Measurements from ENCODE around the gene PPHLN1.
A peak's percentile ranks its signal among the peaks of the same experiment; 100 is the strongest.
"Not testable (repeated sequence)": the region's sequence is repeated elsewhere in the genome, so short reads cannot be mapped to it uniquely, and the experiment has no call there.

The PPHLN1 gene

DNA sequence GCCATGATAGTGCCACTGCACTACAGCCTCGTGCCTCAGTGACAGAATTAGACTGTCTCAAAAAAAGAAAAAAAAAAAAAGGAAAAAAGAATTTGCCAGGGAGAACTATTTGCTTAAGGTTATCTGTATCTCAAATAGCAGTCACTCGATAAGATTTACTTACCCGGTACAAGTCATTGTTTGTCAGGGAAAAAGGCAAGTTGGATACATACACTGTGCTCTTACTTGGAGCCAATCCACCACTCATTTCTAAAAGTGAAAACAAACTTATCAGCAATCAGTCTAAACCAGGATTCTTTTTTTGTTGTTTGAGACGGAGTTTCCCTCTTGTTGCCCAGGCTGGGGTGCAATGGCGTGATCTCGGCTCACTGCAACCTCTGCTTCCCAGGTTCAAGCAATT lies 2.1 kb upstream of the PPHLN1 start:
- no peak for DNase-seq (ENCODE audit: low read depth in 2 of 2)

GRCh38 chr12:42325326-42325652 lies 678 bp upstream of the PPHLN1 start:
- no peak for DNase-seq (ENCODE audit: low read depth in 2 of 2)

DNA sequence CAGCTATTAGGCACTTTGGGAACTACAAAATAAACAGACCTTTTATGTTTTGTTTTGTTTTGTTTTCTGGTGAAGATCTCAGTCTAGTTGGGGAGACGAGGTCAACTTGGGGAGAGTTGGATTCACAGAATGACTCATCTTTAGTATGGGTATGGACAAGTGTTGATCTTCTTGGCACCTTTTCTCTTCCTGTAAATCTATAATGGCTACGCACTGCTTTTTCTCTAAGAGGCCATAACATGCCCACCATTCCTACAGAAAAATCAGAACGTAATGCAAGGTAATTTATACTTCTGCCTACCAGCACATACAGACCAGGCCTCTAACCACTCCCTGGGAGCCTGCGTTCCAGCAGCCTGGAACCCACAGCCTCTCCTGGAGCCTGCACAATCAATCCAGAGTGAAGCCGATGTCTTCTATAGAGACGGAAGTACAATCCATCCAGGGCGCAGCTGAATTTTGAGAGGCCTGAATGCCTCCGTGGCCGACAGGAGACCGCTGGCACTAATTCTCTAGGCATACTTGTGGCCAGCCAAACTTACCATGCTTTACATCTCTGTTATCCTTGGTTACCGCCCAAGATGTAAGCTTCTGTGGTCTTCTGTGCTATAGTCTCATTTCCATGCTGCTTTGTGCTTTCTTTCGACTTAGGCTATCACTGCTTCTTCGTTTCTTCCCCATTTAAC lies 717 bp downstream of the PPHLN1 start:
- no peak for DNase-seq (ENCODE audit: low read depth in 2 of 2)

DNA sequence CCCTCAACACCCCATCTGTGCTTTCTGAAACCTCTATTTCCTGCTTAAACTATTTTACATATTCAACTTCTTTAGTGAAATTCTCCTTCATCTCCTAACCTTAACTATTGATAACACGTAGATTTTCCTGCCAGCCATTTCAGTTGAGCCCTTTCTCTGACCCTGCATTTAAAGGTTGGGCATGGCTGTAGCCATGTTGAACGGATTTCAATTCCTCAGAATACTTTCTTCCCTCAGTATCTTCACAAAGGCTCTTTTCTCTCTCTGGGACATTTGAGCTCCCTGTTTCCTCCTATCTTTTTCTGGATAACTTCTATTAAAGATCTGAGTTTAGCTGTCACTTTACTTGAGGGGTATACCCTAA lies 1.2 kb downstream of the PPHLN1 start:
- no peak for DNase-seq (ENCODE audit: low read depth in 2 of 2)

DNA sequence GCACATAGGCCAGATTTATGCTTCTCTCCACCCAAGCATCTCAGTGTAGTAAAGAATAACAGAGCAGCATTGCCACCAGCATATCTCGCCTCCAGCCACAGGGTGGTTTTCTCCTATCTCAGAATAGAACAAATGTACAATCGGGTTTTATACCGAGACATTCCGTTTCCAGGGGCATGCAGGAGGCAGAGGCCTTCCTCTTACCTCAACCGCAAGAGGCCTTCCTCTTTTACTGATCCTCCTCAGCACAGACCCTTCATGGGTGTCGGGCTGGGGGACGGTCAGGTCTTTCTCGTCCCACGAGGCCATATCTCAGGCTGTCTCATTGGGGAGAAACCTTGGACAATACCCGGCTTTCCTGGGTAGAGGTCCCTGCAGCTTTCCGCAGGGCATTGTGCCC lies 4.1 kb downstream of the PPHLN1 start:
- DNase-seq (ENCODE audit: low read depth in 2 of 2), result not testable (repeated sequence)

DNA sequence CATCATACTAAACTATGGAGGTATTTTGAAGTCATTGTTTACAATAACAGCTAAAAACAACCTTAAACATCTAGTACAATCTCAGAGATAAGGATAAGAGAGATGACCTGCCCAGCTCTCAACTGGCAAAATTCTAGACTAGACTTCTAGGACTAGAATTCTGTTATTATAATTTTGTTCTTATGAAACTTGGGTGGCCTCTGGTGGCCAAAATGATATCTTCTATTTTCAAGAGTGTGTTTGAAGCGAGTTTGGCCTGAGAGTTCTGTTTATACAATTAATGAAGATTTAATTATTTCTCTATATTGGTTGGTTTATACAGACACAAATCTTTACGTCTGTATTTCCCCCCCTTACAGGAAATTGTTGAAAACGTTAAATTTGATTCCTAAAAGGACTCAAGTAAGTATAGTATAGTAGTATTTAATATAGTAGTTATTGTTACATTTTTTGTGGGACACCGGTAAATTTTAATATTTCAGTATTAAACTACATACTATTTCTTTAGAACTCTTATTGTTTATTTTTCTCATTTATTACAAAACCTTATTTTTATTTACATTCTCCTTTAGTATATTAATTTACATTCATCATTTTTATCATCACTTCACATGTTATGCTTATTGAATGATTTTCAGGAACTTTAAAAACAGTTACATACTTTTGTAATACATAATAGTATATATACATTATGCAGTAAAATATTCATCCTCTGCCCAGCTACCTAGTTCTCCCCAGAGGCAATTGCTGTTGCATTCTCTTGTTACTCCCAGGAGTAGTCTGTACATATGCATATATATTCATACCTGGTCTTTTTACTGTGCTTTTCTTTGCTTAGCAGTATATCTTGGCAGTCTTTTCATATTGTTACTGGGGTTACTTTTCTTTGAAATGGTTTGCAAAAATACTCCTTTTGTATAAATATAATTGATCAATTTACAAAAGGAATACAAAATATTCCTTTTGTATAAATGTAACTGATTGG lies 6.6 kb downstream of the PPHLN1 start:
- DNase-seq (ENCODE audit: low read depth in 2 of 2), result peak in 1 of 2 donors; percentile 21

- DNase-seq (ENCODE audit: low read depth in 2 of 2), result no peak
Observed at GRCh38 chr12:42336286-42336685, 10.3 kb downstream of the PPHLN1 start.

DNA sequence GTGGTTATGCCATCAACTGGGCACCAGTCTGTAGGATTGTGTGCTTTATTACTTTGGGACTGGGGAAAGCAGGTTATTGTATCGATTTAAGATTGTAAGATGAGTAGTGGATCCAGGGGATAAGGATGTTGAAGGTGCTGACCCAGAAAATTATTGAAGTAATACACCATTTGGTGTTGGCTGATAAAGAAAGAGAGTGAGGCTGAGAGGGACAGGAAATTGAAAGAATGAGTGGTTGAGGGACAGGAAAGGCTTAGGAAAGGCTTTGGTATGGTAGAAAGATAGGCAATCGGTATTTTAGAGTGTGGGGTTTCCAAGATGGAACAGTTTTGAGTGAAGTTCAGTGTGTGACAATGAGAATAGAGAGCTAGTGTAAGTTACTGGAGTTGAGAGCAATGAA lies 12.3 kb downstream of the PPHLN1 start:
- DNase-seq (ENCODE audit: low read depth in 2 of 2), result no peak

DNA sequence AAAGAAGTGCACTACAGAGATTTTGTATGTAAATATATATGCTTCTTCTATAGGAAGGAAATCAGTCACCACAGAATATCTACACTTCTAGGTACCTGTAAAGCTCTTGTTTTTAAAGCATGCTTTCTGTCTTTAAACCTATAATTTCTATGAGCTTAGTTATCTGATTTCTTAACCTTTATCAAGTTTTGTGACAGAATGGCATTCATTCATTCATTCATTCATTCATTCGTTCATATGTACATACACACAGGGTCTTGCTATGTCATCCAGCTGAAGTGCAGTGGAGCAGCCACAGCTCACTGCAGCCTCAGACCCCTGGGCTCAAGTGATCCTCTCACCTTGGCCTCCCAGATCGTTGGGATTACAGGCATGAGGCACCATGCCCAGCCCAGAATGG lies 16.1 kb downstream of the PPHLN1 start:
- DNase-seq (ENCODE audit: low read depth in 2 of 2), result no peak

GRCh38 chr12:42343721-42344120 lies 17.8 kb downstream of the PPHLN1 start:
- no peak for DNase-seq (ENCODE audit: low read depth in 2 of 2)

- no peak for DNase-seq (ENCODE audit: low read depth in 2 of 2)
Observed at GRCh38 chr12:42346403-42347002, 20.5 kb downstream of the PPHLN1 start.

DNA sequence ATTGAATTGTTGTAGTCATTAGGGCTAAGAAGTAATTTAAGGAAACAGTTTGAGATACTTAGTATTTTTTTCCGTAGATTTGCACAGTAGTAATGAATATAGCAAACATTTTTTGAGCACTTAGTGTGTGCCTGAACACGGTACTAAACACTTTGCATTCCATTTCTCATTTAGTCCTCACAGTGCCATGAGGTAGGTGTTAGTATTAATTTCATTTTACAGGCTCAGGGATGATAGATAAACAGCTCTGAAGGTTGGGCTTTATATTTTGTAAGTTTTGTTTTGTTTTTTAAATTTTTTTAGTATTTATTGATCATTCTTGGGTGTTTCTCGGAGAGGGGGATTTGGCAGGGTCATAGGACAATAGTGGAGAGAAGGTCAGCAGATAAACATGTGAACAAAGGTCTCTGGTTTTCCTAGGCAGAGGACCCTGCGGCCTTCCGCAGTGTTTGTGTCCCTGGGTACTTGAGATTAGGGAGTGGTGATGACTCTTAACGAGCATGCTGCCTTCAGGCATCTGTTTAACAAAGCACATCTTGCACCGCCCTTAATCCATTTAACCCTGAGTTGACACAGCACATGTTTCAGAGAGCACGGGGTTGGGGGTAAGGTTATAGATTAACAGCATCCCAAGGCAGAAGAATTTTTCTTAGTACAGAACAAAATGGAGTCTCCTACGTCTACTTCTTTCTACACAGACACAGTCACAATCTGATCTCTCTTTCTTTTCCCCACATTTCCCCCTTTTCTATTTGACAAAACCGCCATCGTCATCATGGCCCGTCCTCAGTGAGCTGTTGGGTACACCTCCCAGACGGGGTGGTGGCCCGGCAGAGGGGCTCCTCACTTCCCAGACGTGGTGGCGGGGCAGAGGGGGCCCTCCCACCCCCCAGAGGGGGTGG lies 23.4 kb downstream of the PPHLN1 start:
- not testable (repeated sequence) for DNase-seq (ENCODE audit: low read depth in 2 of 2)

DNA sequence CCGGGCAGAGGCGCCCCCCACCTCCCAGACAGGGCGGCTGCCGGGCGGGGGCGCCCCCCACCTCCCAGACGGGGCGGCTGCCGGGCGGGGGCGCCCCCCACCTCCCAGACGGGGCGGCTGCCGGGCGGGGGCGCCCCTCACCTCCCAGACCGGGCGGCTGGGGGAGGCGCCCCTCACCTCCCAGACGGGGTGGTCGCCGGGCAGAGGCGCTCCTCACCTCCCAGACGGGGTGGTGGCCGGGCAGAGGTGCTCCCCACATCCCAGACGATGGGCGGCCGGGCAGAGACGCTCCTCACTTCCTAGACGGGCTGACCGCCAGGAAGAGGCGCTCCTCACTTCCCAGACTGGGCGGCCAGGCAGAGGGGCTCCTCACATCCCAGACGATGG lies 24.0 kb downstream of the PPHLN1 start:
- not testable (repeated sequence) for DNase-seq (ENCODE audit: low read depth in 2 of 2)

DNA sequence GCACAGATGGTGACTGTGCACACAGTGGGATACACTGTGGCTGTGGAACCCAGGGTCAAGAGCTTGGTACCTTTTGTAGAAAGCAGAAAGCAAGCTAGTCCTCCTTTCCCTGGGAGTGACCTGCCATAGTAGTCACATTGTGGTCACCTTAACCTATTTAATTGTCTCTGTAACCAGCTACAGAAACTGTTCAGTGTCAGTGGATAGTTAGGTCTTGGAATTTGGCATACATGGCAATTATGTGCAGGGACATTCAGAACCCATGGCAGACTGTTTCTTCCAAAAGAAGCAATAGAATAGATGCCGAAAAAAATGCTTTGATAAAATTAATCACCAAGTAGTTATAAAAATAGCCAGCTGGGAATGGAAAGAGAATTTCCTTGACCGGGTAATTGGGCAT lies 30.4 kb downstream of the PPHLN1 start:
- DNase-seq (ENCODE audit: low read depth in 2 of 2), result no peak

- DNase-seq (ENCODE audit: low read depth in 2 of 2), result no peak
Observed at GRCh38 chr12:42360747-42361403, 34.9 kb downstream of the PPHLN1 start.

- DNase-seq (ENCODE audit: low read depth in 2 of 2), result no peak
Observed at GRCh38 chr12:42361909-42362646, 36.1 kb downstream of the PPHLN1 start.

- DNase-seq (ENCODE audit: low read depth in 2 of 2), result no peak
Observed at GRCh38 chr12:42362647-42363260, 36.8 kb downstream of the PPHLN1 start.

- DNase-seq (ENCODE audit: low read depth in 2 of 2), result no peak
Observed at GRCh38 chr12:42364692-42365091, 38.7 kb downstream of the PPHLN1 start.

DNA sequence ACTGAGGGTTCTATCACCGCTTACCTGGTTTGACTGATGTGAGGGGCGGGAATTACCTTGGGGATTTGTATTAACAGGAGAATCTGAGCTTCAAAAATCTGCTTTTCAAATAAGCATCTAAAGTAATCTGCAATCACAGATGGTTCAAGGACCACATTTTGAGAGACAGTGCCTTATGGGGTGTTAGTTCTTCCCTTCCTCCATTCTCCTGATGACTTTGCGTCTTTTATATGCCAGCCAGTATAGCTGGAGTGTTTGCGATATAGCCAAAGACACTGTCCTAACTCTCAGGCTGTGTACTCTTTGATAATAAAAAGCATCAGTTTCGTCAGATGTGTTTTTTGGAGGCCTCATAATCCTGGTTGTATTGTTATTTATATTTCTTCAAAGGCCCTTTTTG lies 39.5 kb downstream of the PPHLN1 start:
- DNase-seq (ENCODE audit: low read depth in 2 of 2), result no peak

- DNase-seq (ENCODE audit: low read depth in 2 of 2), result no peak
Observed at GRCh38 chr12:42370013-42370412, 44.0 kb downstream of the PPHLN1 start.

Data from stimulated activated CD4-positive, alpha-beta T cell treated with anti-CD3 and anti-CD28 coated beads, Interleukin-1b, Interleukin-23, amount 100 ng/mL, for 4 hours (primary cell).